ENCODE measurements around the gene SMIM38. TPM values are rescaled to one million over a fixed set of nuclear protein-coding genes. Genes with fewer than 3 reads are reported as not detected.

The SMIM38 gene
- total RNA-seq, 2 donors from 2014 or later, result 3.0 to 4.2 TPM

GRCh38 chr11:69123593-69124545 lies 31.9 kb upstream of the SMIM38 start:
- DNase-seq (ENCODE audit: low spot score) (no peak), ATAC-seq (ENCODE audit: insufficient number of reproducible peaks, low FRiP score, low read depth) (no peak)
- Histone ChIP-seq H3K9me3 (peaks cover 5% of the 10 kb centered on the region), H3K36me3 (no peaks in the 10 kb centered on the region), H3K27me3 (replicated peaks; ENCODE audit: insufficient read depth) (no peaks in the 10 kb centered on the region), H3K27ac (peak overlapping the region; percentile 55 to 68), H3K4me1 (ENCODE audit: control insufficient read depth in 1 of 2, low read depth in 2 of 2) (peaks cover 26 to 35% of the 10 kb centered on the region in 2 donors), H3K4me3 (no peak overlapping the region)
- no peak for TF ChIP-seq CTCF (IDR thresholded peaks at IDR 0.05)

- Histone ChIP-seq H3K36me3 (no peaks in the 10 kb centered on the region), H3K27ac (peak overlapping the region in 1 of 2 donors; percentile 35), H3K27me3 (replicated peaks; ENCODE audit: insufficient read depth) (no peaks in the 10 kb centered on the region), H3K4me3 (no peak overlapping the region), H3K9me3 (peaks cover 5% of the 10 kb centered on the region), H3K4me1 (ENCODE audit: control insufficient read depth in 1 of 2, low read depth in 2 of 2) (peaks cover 28 to 39% of the 10 kb centered on the region in 2 donors)
- DNase-seq (ENCODE audit: low spot score), result no peak
- no peak for ATAC-seq (ENCODE audit: insufficient number of reproducible peaks, low FRiP score, low read depth)
- no peak for TF ChIP-seq CTCF (IDR thresholded peaks at IDR 0.05)
Observed at GRCh38 chr11:69125861-69126260, 29.9 kb upstream of the SMIM38 start.

DNA sequence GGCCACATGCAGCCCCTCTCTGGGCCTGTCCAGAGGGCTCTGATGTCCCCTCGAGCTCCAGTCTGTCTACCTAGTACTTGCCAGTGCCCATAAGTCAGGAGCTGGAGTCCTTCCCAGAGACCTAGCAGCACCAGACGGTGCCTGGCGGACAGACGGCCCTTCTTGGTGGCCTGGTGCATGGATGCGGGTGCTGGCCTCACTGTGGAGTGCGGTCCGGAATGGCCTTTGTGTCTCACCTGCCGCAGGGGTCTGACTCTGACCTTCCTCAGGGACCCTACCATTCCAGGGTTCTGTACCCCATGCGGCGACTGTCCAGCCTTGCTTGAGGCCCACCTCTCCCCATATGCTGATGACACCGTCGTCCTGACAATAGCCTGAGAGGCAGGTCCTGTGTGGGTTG lies 29.4 kb upstream of the SMIM38 start:
- TF ChIP-seq CTCF (IDR thresholded peaks at IDR 0.05), result no peak
- Histone ChIP-seq H3K4me1 (ENCODE audit: control insufficient read depth in 1 of 2, low read depth in 2 of 2) (peaks cover 30 to 44% of the 10 kb centered on the region in 2 donors), H3K9me3 (peaks cover 5% of the 10 kb centered on the region), H3K4me3 (no peak overlapping the region), H3K27ac (peak overlapping the region in 1 of 2 donors; percentile 35), H3K36me3 (no peaks in the 10 kb centered on the region), H3K27me3 (replicated peaks; ENCODE audit: insufficient read depth) (no peaks in the 10 kb centered on the region)
- DNase-seq (ENCODE audit: low spot score) (no peak), ATAC-seq (ENCODE audit: insufficient number of reproducible peaks, low FRiP score, low read depth) (no peak)

DNA sequence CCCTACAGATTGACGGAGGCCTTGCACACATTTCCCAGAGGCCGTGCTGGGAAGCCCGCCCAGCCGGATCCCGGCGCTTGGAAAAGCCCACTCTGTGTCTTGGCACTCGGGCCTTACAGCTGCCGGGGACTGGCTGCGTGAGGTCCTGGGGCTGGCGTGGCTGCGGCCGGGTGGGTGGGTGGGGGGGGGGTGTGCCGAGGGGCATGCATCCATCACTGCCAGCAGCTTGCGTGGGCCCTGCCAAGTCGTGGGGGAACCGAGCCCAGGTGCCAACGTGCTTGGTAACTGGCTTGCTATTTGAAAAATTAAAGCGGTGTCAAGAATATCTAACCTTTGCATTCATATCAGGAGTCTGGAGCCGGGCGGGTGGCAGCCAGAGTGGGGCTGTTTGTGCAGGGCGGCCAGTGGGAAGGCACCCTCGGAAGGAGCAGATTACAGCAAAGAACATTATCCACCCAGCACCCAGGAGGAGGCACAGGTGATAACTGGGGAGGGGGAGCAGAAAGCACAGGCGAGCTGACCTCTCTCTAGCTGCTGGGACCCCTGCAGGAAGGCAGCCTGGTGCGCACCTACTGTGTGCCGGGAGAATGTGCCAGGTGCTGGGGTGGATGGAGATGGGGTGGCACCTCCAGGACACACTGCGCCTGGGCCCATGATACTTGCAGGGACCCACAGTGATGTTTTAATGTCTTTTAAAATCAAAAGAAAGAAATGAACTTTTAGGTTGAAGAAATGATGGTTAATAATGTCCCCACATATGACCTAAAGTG lies 28.5 kb upstream of the SMIM38 start:
- TF ChIP-seq CTCF (IDR thresholded peaks at IDR 0.05), result no peak
- no peaks in the 10 kb centered on the region for H3K27me3 ChIP-seq (replicated peaks; ENCODE audit: insufficient read depth)
- H3K9me3 ChIP-seq, result peaks cover 5% of the 10 kb centered on the region
- H3K4me3 ChIP-seq, result peak overlapping the region; percentile 8
- H3K36me3 ChIP-seq, result no peaks in the 10 kb centered on the region
- H3K4me1 ChIP-seq (ENCODE audit: control insufficient read depth in 1 of 2, low read depth in 2 of 2), result peaks cover 34 to 52% of the 10 kb centered on the region in 2 donors
- peak overlapping the region; percentile 30 to 57 for H3K27ac ChIP-seq
- ATAC-seq (ENCODE audit: insufficient number of reproducible peaks, low FRiP score, low read depth) (no peak), DNase-seq (ENCODE audit: low spot score) (no peak)

- ATAC-seq (ENCODE audit: insufficient number of reproducible peaks, low FRiP score, low read depth) (no peak), DNase-seq (ENCODE audit: low spot score) (no peak)
- Histone ChIP-seq H3K27me3 (replicated peaks; ENCODE audit: insufficient read depth) (no peaks in the 10 kb centered on the region), H3K36me3 (no peaks in the 10 kb centered on the region), H3K4me1 (ENCODE audit: control insufficient read depth in 1 of 2, low read depth in 2 of 2) (peaks cover 30 to 48% of the 10 kb centered on the region in 2 donors), H3K9me3 (peaks cover 5% of the 10 kb centered on the region), H3K27ac (peak overlapping the region in 1 of 2 donors; percentile 57), H3K4me3 (no peak overlapping the region)
- no peak for TF ChIP-seq CTCF (IDR thresholded peaks at IDR 0.05)
Observed at GRCh38 chr11:69127884-69128283, 27.9 kb upstream of the SMIM38 start.

Measured in thoracic aorta (tissue), 2 donors.